Sigmoid colon (tissue), 4 donors: Measurements from ENCODE around the gene FTO.

Experiments
- CTCF ChIP-seq, 4 experiments: fragments of 450-650 bp in 3 of 4; fragments of 200-600 bp in 1 of 4; IDR thresholded peaks; one replicate each; pipeline ENCODE4 v1.5.1; 2016 to 2019; ENCODE audit warnings: antibody characterized with exemption in 4 of 4, mild to moderate bottlenecking in 3 of 4, moderate library complexity in 2 of 4
- EP300 ChIP-seq, 4 donors: sonication (generic); formaldehyde crosslinking; IDR thresholded peaks; one replicate each; pipeline ENCODE4 v1.6.1; 2017; ENCODE audit warnings: antibody characterized with exemption in 4 of 4
- POLR2A ChIP-seq, 2 donors: fragments of 450-650 bp; IDR thresholded peaks; one replicate each; pipeline ENCODE4 v1.6.1; 2016; ENCODE audit warnings: antibody characterized with exemption in 2 of 2, mild to moderate bottlenecking in 2 of 2, moderate library complexity in 2 of 2

- TF ChIP-seq CTCF (IDR thresholded peaks at IDR 0.05), result no peak
- TF ChIP-seq POLR2A (IDR thresholded peaks at IDR 0.05), result no peak
- TF ChIP-seq EP300 (IDR thresholded peaks at IDR 0.05), result no peak
Measured at GRCh38 chr16:54160252-54160860, 456.4 kb downstream of the FTO start.
